Suprapubic skin (tissue), 4 donors: ENCODE results near the gene MYH11. TPM values are rescaled to one million over a fixed set of nuclear protein-coding genes. Genes with fewer than 3 reads are reported as not detected.
A peak's percentile ranks its signal among the peaks of the same experiment; 100 is the strongest.

Experiments
- DNase-seq, 2 donors: peaks; one replicate each; pipeline ENCODE4 v3.0.0-alpha.2; 2019; ENCODE audit warnings: low spot score in 2 of 2
- H3K27ac ChIP-seq: fragments of 200-600 bp; sonication (generic); one replicate; pipeline ENCODE4 v1.5.1; 2019
- H3K27me3 ChIP-seq: fragments of 200-600 bp; sonication (generic); one replicate; pipeline ENCODE4 v1.5.1; 2019
- H3K36me3 ChIP-seq: fragments of 200-600 bp; sonication (generic); one replicate; pipeline ENCODE4 v1.5.1; 2019
- H3K4me1 ChIP-seq: fragments of 200-600 bp; sonication (generic); one replicate; pipeline ENCODE4 v1.5.1; 2019
- H3K4me3 ChIP-seq: fragments of 200-600 bp; sonication (generic); one replicate; pipeline ENCODE4 v1.5.1; 2019; ENCODE audit warnings: mild to moderate bottlenecking
- H3K9me3 ChIP-seq: fragments of 200-600 bp; sonication (generic); one replicate; pipeline ENCODE4 v1.5.1; 2019
- EP300 ChIP-seq: sonication (generic); formaldehyde crosslinking; IDR thresholded peaks from one replicate; pipeline ENCODE4 v1.6.1; 2017; ENCODE audit warnings: antibody characterized with exemption
- POLR2A ChIP-seq, 2 donors: fragments of 450-650 bp; IDR thresholded peaks; one replicate each; pipeline ENCODE4 v1.6.1; 2017; ENCODE audit warnings: antibody characterized with exemption in 2 of 2, mild to moderate bottlenecking in 2 of 2, moderate library complexity in 2 of 2
- POLR2AphosphoS5 ChIP-seq, 3 donors: sonication (generic); formaldehyde crosslinking; IDR thresholded peaks; one replicate each; pipeline ENCODE4 v1.6.1; 2017; ENCODE audit warnings: antibody characterized with exemption in 3 of 3
- WGBS: methylation state at CpG from one replicate; pipeline ENCODE4 v1.1.5; 2018; 5-methylcytosine and 5-hydroxymethylcytosine counted together
- total RNA-seq, 4 donors: library from RNA; depleted of rRNA; stranded (reverse); fragments of >200 nt; gene quantifications; one replicate each; pipeline ENCODE4 v1.1.0, GENCODE V29; 2016
- TF ChIP-seq, protein P1 (sequence below), 2 donors: fragments of 200-600 bp in 1 of 2; fragments of 450-650 bp in 1 of 2; sonication (generic) in 1 of 2; IDR thresholded peaks; one replicate each; pipeline ENCODE4 v1.5.1; 2016 to 2019; ENCODE audit warnings: antibody characterized with exemption in 2 of 2, mild to moderate bottlenecking in 1 of 2, moderate library complexity in 1 of 2

Gene MYH11
- total RNA-seq, 4 donors from 2014 or later: 24.2 to 54.8 (median 36.0) TPM

DNA sequence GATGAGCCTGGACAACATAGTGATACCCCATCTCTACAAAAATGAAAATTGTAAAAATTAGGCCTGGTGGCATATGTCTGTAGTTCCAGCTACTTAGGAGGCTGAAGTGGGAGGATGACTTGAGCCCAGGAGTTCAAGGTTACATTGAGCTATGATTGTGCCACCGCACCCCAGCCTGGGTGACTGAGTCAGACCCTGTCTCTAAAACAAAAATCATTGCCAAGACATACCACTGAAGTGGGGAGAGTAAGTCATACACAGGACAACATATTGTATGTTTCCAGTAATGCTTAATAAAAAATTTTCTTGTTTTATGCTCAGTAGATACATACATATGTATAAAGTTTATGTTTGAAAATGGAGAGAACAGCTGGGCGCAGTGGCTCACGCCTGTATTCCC is 167.5 kb downstream of the MYH11 start:
- Histone ChIP-seq H3K4me3 (no peak overlapping the region), H3K27me3 (no peaks in the 10 kb centered on the region), H3K9me3 (no peaks in the 10 kb centered on the region), H3K4me1 (no peaks in the 10 kb centered on the region), H3K27ac (no peak overlapping the region), H3K36me3 (peaks cover 78% of the 10 kb centered on the region)
- DNase-seq: no peak
- 95% methylated on average over 3 of the region's 3 CpGs for WGBS
- TF ChIP-seq, protein P1, sequence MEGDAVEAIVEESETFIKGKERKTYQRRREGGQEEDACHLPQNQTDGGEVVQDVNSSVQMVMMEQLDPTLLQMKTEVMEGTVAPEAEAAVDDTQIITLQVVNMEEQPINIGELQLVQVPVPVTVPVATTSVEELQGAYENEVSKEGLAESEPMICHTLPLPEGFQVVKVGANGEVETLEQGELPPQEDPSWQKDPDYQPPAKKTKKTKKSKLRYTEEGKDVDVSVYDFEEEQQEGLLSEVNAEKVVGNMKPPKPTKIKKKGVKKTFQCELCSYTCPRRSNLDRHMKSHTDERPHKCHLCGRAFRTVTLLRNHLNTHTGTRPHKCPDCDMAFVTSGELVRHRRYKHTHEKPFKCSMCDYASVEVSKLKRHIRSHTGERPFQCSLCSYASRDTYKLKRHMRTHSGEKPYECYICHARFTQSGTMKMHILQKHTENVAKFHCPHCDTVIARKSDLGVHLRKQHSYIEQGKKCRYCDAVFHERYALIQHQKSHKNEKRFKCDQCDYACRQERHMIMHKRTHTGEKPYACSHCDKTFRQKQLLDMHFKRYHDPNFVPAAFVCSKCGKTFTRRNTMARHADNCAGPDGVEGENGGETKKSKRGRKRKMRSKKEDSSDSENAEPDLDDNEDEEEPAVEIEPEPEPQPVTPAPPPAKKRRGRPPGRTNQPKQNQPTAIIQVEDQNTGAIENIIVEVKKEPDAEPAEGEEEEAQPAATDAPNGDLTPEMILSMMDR (IDR thresholded peaks at IDR 0.05): no peak
- no peak for TF ChIP-seq POLR2AphosphoS5 (IDR thresholded peaks at IDR 0.05)
- TF ChIP-seq POLR2A (IDR thresholded peaks at IDR 0.05): no peak
- TF ChIP-seq EP300: no peak

DNA sequence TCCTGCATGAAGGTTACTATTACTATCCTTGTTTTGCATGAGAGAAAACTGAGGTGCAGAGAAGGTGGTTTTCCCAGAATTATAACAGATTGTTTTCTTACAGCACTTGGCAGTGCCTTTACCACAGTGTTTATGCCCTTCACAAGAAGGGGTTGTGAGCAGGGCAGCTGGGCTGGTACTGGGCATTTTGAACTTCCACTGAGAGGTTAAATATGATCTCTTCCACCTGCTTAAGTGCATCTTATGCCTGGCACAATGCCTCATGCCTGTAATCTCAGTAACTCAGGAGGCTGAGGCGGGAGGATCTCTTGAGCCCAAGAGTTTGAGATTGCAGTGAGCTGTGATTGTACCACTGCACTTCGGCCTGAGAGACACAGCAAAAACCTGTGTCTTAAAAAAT is 170.5 kb downstream of the MYH11 start:
- Histone ChIP-seq H3K36me3 (peaks cover 58% of the 10 kb centered on the region), H3K27ac (no peak overlapping the region), H3K4me3 (no peak overlapping the region), H3K4me1 (peaks cover 5% of the 10 kb centered on the region), H3K9me3 (no peaks in the 10 kb centered on the region), H3K27me3 (no peaks in the 10 kb centered on the region)
- DNase-seq: no peak
- TF ChIP-seq, protein P1 (IDR thresholded peaks at IDR 0.05): no peak
- no peak for TF ChIP-seq EP300
- no peak for TF ChIP-seq POLR2AphosphoS5 (IDR thresholded peaks at IDR 0.05)
- TF ChIP-seq POLR2A (IDR thresholded peaks at IDR 0.05): no peak
- WGBS: 91% methylated on average over 2 of the region's 2 CpGs

DNA sequence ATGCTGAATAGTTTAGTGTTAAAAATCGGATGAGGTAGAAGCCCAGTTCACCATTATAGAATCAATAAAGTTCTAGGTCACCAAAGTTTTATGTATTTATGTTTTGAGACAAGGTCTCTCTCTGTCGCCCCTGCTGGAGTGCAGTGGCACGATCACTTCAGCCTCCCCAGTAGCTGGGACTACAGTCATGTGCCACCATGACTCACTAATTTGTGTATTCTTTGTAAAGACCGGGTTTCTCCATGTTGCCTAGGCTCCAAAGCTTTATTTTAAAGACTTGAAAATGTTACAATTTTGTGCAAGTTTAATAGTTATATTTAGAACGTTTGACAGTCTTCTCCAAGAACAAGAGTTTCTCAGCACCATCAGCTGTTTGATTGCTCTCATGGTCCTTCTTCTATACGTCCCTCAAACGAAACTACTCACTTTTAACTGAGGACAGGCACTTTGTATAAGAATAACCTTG is 174.7 kb downstream of the MYH11 start:
- DNase-seq: no peak
- 40% methylated on average over 7 of the region's 7 CpGs for WGBS
- H3K27ac ChIP-seq: no peak overlapping the region
- H3K9me3 ChIP-seq: no peaks in the 10 kb centered on the region
- H3K4me1 ChIP-seq: peaks cover 5% of the 10 kb centered on the region
- H3K27me3 ChIP-seq: no peaks in the 10 kb centered on the region
- TF ChIP-seq, protein P1 (IDR thresholded peaks at IDR 0.05): peak; percentile 24 to 70
- no peak for TF ChIP-seq POLR2A (IDR thresholded peaks at IDR 0.05)
- no peak overlapping the region for H3K4me3 ChIP-seq
- peaks cover 56% of the 10 kb centered on the region for H3K36me3 ChIP-seq

DNA sequence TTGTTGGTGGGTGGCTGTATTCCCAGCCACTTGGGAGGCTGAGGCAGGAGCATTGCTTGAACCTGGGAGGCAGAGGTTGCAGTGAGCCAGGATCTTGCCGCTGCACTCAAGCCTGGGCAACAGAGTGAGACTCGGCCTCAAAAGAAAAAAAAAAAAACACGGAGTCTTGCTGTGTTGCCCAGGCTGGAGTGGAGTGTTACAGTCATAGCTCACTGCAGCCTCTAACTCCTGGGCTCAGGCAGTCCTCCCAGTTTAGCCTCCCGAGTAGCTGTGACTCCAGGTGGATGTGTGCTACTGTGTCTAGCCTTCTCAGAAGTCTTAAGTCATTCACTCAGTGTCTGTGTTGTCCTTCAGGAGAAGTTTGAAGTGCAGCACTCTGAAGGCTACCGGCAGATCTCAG is 179.4 kb downstream of the MYH11 start:
- Histone ChIP-seq H3K27ac (no peak overlapping the region), H3K27me3 (no peaks in the 10 kb centered on the region), H3K4me1 (peaks cover 43% of the 10 kb centered on the region), H3K4me3 (no peak overlapping the region), H3K36me3 (peaks cover 33% of the 10 kb centered on the region), H3K9me3 (no peaks in the 10 kb centered on the region)
- WGBS: 90% methylated on average over 5 of the region's 5 CpGs
- TF ChIP-seq POLR2A (IDR thresholded peaks at IDR 0.05) (no peak), POLR2AphosphoS5 (IDR thresholded peaks at IDR 0.05) (no peak), EP300 (no peak)
- TF ChIP-seq, protein P1 (IDR thresholded peaks at IDR 0.05): no peak
- no peak for DNase-seq

DNA sequence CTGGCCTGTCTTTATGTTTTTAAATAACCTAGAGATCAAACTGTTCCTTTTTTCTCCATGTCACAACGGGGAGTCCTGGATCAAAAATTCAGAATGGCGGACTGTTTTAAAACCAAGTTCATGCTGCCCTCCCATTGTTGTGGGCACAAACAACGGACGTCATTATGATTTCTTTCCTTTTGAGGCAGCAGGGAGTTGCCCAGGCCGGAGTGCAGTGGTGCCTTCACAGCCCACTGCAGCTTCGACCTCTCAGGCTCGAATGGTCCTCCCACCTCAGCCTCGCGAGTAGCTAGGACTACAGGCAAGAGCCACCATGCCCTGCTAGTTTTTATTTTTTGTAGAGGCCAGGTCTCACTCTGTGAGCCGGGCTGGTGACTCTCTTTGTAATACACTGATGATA is 180.3 kb downstream of the MYH11 start:
- Histone ChIP-seq H3K4me1 (peaks cover 48% of the 10 kb centered on the region), H3K9me3 (no peaks in the 10 kb centered on the region), H3K27ac (no peak overlapping the region), H3K4me3 (no peak overlapping the region), H3K27me3 (no peaks in the 10 kb centered on the region), H3K36me3 (peaks cover 33% of the 10 kb centered on the region)
- 82% methylated on average over 10 of the region's 10 CpGs for WGBS
- TF ChIP-seq POLR2AphosphoS5 (IDR thresholded peaks at IDR 0.05) (no peak), EP300 (no peak), POLR2A (IDR thresholded peaks at IDR 0.05) (no peak)
- TF ChIP-seq, protein P1 (IDR thresholded peaks at IDR 0.05): no peak
- DNase-seq: no peak
